ENCODE measurements around the gene LPP.

- TF ChIP-seq POLR2AphosphoS5 (IDR thresholded peaks at IDR 0.05; ENCODE audit: low read depth, low read length) (no peak), REST (IDR thresholded peaks at IDR 0.05; ENCODE audit: insufficient read depth in 1 of 2, low read depth in 2 of 2, low read length in 2 of 2) (no peak), TAF1 (IDR thresholded peaks at IDR 0.05; ENCODE audit: borderline replicate concordance, insufficient read depth, low read length) (no peak)
Observed at GRCh38 chr3:188217726-188218125, 63.8 kb downstream of the LPP start.
